Smooth muscle cell (in vitro differentiated cells): ENCODE results near the gene DIPK1C. TPM values are rescaled to one million over a fixed set of nuclear protein-coding genes. Genes with fewer than 3 reads are reported as not detected.
A peak's percentile ranks its signal among the peaks of the same experiment; 100 is the strongest.

Experiments
- DNase-seq: peaks from one replicate; lab custom pipeline; 2025; ENCODE audit not compliant: unreplicated experiment; lab: John Stamatoyannopoulos, UW
- H2AFZ ChIP-seq: fragments of 200-600 bp; sonication (generic); 2 replicates; pipeline ENCODE4 v1.6.0; 2016; ENCODE audit warnings: antibody characterized with exemption, low read depth, mild to moderate bottlenecking
- H3F3A ChIP-seq: fragments of 200-600 bp; sonication (generic); 2 replicates; pipeline ENCODE4 v1.6.0; 2017; ENCODE audit warnings: antibody characterized with exemption, low read depth
- H3K27ac ChIP-seq: fragments of 200-600 bp; sonication (generic); 2 replicates; pipeline ENCODE4 v1.5.1; 2016; ENCODE audit warnings: low read depth, mild to moderate bottlenecking
- H3K27me3 ChIP-seq: fragments of 200-600 bp; sonication (generic); 2 replicates; pipeline ENCODE4 v1.6.1; 2016; ENCODE audit warnings: low read depth, mild to moderate bottlenecking
- H3K36me3 ChIP-seq: fragments of 200-600 bp; sonication (generic); 2 replicates; pipeline ENCODE4 v1.5.1; 2016; ENCODE audit warnings: low read depth
- H3K4me1 ChIP-seq: fragments of 200-600 bp; sonication (generic); 2 replicates; pipeline ENCODE4 v1.5.1; 2016; ENCODE audit warnings: low read depth
- H3K4me2 ChIP-seq: fragments of 200-600 bp; sonication (generic); 2 replicates; pipeline ENCODE4 v1.6.0; 2016; ENCODE audit warnings: mild to moderate bottlenecking
- H3K4me3 ChIP-seq: fragments of 200-600 bp; sonication (generic); 2 replicates; pipeline ENCODE4 v1.5.1; 2016; ENCODE audit warnings: mild to moderate bottlenecking
- H3K79me2 ChIP-seq: fragments of 200-600 bp; sonication (generic); 2 replicates; pipeline ENCODE4 v1.6.0; 2016; ENCODE audit warnings: low read depth, mild to moderate bottlenecking
- H3K9ac ChIP-seq: fragments of 200-600 bp; sonication (generic); 2 replicates; pipeline ENCODE4 v1.6.0; 2016; ENCODE audit warnings: low read depth
- H3K9me3 ChIP-seq: fragments of 200-600 bp; sonication (generic); replicated peaks from 2 replicates; pipeline ENCODE4 v1.5.1; 2016; ENCODE audit warnings: low read depth
- H4K20me1 ChIP-seq: fragments of 200-600 bp; sonication (generic); 2 replicates; pipeline ENCODE4 v1.6.0; 2016; ENCODE audit warnings: low read depth
- CTCF ChIP-seq: fragments of 200-600 bp; sonication (generic); IDR thresholded peaks from 2 replicates; pipeline ENCODE4 v1.5.1; 2017; ENCODE audit warnings: borderline replicate concordance, mild to moderate bottlenecking, antibody characterized with exemption; ENCODE audit not compliant: insufficient read depth, poor library complexity, severe bottlenecking
- WGBS: methylation state at CpG from one replicate; pipeline ENCODE4 v1.1.7; 2016; ENCODE audit warnings: low lambda C conversion rate; 5-methylcytosine and 5-hydroxymethylcytosine counted together
- polyA plus RNA-seq: library from polyadenylated mRNA; unstranded; fragments of >200 nt; fragmentation: Nextera tagmentation; extraction: Ambion mirVana; gene quantifications from 2 replicates; pipeline ENCODE4 v1.2.1, GENCODE V29; 2016
- total RNA-seq: library from RNA; depleted of rRNA; stranded (reverse); fragments of >200 nt; gene quantifications from 2 replicates; pipeline ENCODE4 v1.2.3, GENCODE V29; 2014

DIPK1C gene
- total and polyA plus RNA-seq, 2 experiments from 2014 or later: not detected

DNA sequence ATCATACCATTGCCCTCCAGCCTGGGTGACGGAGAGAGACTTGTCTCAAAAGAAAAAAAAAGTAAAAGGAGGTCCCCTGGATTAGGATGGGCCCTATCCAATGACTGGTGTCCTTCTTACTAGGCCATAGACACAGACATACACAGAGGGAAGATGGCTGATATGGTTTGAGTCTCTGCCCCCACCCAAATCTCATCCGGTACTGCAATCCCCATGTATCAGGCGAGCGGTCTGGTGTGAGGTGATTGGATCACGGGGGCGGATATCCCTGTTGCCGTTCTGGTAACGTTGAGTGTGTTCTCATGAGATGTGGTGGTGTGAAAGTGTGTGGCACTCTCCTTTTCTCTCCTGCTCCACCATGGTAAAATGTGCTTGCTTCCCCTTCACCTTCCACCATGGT, 31.2 kb upstream of the DIPK1C start:
- Histone ChIP-seq H3K36me3 (no peaks in the 10 kb centered on the region), H3K4me2 (no peak overlapping the region), H3K9ac (no peak overlapping the region), H3K4me3 (no peak overlapping the region), H3K27ac (no peak overlapping the region), H2AFZ (no peak overlapping the region), H3K27me3 (no peaks in the 10 kb centered on the region), H3K4me1 (no peaks in the 10 kb centered on the region), H4K20me1 (no peaks in the 10 kb centered on the region), H3F3A (peaks cover 11% of the 10 kb centered on the region), H3K9me3 (no peaks in the 10 kb centered on the region), H3K79me2 (no peaks in the 10 kb centered on the region)
- no peak for TF ChIP-seq CTCF
- WGBS: 96% methylated on average over 8 of the region's 8 CpGs
- no peak for DNase-seq

DNA sequence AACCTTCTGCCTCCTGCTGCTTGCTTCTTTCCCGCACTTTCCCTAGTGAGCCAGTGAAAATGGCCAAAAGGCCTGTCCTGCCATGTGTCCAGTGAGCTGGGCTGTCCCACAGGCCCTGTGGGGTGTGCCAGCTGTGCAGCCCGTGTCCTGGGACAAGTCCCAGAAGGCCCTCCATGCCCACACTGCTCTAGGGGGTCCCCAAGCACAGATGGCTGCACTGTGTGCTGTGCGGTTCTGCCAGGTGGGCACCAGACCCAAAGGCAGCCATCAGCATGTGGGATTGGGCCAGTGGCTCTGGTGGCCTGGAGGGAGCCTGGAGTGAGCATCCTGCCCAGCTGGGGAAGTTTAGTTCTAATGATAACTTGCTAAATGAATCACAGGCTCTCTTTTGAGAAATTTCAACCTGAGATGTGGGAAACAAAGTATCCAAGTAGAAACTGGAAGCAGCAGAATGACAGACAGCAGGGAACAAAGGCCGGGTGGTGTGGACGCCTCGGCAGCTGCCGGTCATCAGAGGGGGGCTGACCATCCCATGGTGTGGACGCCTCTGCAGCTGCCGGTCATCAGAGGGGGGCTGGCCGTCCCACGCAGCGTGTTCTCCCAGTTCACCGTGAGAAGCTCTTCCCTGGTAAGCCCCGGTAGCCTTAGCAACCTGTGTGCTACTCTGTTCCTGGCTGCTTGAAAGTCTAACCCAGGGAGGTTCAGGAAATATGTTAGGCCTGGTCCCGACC, 29.2 kb upstream of the DIPK1C start:
- Histone ChIP-seq H3K27ac (peak overlapping the region; percentile 23), H3K4me2 (peak overlapping the region; percentile 63), H3K9ac (no peak overlapping the region), H2AFZ (no peak overlapping the region), H3K9me3 (no peaks in the 10 kb centered on the region), H3K27me3 (no peaks in the 10 kb centered on the region), H3F3A (peaks cover 11% of the 10 kb centered on the region), H3K4me3 (no peak overlapping the region), H4K20me1 (no peaks in the 10 kb centered on the region), H3K36me3 (no peaks in the 10 kb centered on the region), H3K4me1 (no peaks in the 10 kb centered on the region), H3K79me2 (no peaks in the 10 kb centered on the region)
- DNase-seq: no peak
- WGBS: 89% methylated on average over 15 of the region's 15 CpGs
- TF ChIP-seq CTCF: no peak

DNA sequence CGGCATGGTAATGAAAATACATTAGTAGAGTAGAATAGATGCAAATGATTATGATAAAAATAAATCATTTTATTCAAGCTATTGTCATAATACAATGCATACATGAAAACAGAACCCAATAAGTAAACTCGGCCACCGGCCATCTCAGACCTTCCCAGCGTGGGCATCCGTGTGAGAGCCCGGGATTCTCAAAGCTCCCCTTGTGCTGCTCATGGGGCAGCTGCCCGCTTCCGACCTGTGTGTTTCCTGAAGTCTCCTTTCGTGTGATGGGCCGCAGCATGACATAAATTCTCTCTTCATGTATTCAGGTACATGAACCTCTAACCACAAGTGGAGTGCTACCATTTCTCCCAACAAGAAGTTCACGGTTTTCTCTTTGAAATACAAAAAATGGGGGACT, 25.6 kb upstream of the DIPK1C start:
- Histone ChIP-seq H2AFZ (no peak overlapping the region), H4K20me1 (no peaks in the 10 kb centered on the region), H3F3A (peaks cover 11% of the 10 kb centered on the region), H3K79me2 (no peaks in the 10 kb centered on the region), H3K9ac (no peak overlapping the region), H3K9me3 (no peaks in the 10 kb centered on the region), H3K27ac (no peak overlapping the region), H3K4me2 (no peak overlapping the region), H3K4me3 (no peak overlapping the region), H3K27me3 (no peaks in the 10 kb centered on the region), H3K36me3 (no peaks in the 10 kb centered on the region), H3K4me1 (no peaks in the 10 kb centered on the region)
- no peak for TF ChIP-seq CTCF
- DNase-seq: no peak
- 95% methylated on average over 11 of the region's 11 CpGs for WGBS

- no peak for TF ChIP-seq CTCF
- Histone ChIP-seq H2AFZ (no peak overlapping the region), H3K4me3 (no peak overlapping the region), H3K4me1 (no peaks in the 10 kb centered on the region), H3K27me3 (no peaks in the 10 kb centered on the region), H3K36me3 (no peaks in the 10 kb centered on the region), H3K79me2 (no peaks in the 10 kb centered on the region), H3K27ac (no peak overlapping the region), H4K20me1 (no peaks in the 10 kb centered on the region), H3F3A (no peaks in the 10 kb centered on the region), H3K9ac (no peak overlapping the region), H3K9me3 (no peaks in the 10 kb centered on the region), H3K4me2 (no peak overlapping the region)
- DNase-seq: no peak
- WGBS: 90% methylated on average over 7 of the region's 7 CpGs
These were observed 23.1 kb upstream of the DIPK1C start for GRCh38 chr18:74480149-74480651.
